Measurements from ENCODE around the gene THRB.

GRCh38 chr3:24087469-24087868 lies 407.2 kb downstream of the THRB start:
- TF ChIP-seq CTCF (IDR thresholded peaks at IDR 0.05) = no peak
- TF ChIP-seq POLR2A (IDR thresholded peaks at IDR 0.05) = no peak
- no peak for TF ChIP-seq POLR2AphosphoS5 (IDR thresholded peaks at IDR 0.05)
